ENCODE measurements around the gene MISP.

The MISP gene

GRCh38 chr19:810883-811489 lies 60.1 kb downstream of the MISP start:
- no peak for DNase-seq (ENCODE audit: low spot score)

- DNase-seq (ENCODE audit: low spot score) = no peak
Observed at GRCh38 chr19:811506-812048, 60.7 kb downstream of the MISP start.

GRCh38 chr19:812049-812746 lies 61.3 kb downstream of the MISP start:
- no peak for DNase-seq (ENCODE audit: low spot score)

GRCh38 chr19:812747-813218 lies 61.9 kb downstream of the MISP start:
- no peak for DNase-seq (ENCODE audit: low spot score)

- DNase-seq (ENCODE audit: low spot score) = no peak
Observed at GRCh38 chr19:813219-814151, 62.6 kb downstream of the MISP start.
